Measurements from ENCODE around the gene MYLIP.

DNA sequence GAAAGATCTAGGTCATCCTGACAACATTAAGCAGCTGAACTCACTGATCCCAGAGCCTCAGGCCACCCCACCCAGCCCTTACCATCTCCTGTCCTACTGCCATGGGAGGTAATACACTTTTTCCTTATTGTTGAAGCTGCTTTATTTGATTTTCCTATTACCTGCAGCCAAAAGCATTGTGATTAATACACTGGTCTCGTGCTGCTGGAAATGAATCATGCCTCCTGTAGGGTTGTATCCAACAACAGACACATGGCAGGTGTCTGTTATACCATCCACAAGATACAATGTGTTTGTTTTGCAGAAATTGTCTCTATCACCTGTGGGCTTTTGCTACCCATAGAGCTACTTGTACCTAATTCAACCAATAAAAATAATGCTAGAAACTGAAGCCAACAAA is 34.2 kb downstream of the MYLIP start:
- TF ChIP-seq, protein P1, sequence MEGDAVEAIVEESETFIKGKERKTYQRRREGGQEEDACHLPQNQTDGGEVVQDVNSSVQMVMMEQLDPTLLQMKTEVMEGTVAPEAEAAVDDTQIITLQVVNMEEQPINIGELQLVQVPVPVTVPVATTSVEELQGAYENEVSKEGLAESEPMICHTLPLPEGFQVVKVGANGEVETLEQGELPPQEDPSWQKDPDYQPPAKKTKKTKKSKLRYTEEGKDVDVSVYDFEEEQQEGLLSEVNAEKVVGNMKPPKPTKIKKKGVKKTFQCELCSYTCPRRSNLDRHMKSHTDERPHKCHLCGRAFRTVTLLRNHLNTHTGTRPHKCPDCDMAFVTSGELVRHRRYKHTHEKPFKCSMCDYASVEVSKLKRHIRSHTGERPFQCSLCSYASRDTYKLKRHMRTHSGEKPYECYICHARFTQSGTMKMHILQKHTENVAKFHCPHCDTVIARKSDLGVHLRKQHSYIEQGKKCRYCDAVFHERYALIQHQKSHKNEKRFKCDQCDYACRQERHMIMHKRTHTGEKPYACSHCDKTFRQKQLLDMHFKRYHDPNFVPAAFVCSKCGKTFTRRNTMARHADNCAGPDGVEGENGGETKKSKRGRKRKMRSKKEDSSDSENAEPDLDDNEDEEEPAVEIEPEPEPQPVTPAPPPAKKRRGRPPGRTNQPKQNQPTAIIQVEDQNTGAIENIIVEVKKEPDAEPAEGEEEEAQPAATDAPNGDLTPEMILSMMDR (IDR thresholded peaks at IDR 0.05), result no peak
- no peak for TF ChIP-seq POLR2A (IDR thresholded peaks at IDR 0.05)
